Lower lobe of right lung (tissue), 2 donors: ENCODE data around the gene DRAP1. TPM values are rescaled to one million over a fixed set of nuclear protein-coding genes. Genes with fewer than 3 reads are reported as not detected.

ENCODE experiments used
- ATAC-seq, 2 donors: fragments of 200-7000 bp; cut with Tn5 transposase; one replicate each; pipeline ENCODE4 v1.9.1; 2020 to 2022; ENCODE audit warnings: mild to moderate bottlenecking in 2 of 2, moderate library complexity in 2 of 2
- DNase-seq: peaks from one replicate; pipeline ENCODE4 v3.0.0-alpha.2; 2020
- H3K27ac ChIP-seq: fragments of 200-600 bp; one replicate; pipeline ENCODE4 v1.8.0; 2022
- H3K27me3 ChIP-seq: fragments of 200-600 bp; one replicate; pipeline ENCODE4 v1.8.0; 2022; ENCODE audit warnings: low read depth
- H3K36me3 ChIP-seq: fragments of 200-600 bp; one replicate; pipeline ENCODE4 v1.8.0; 2022; ENCODE audit warnings: mild to moderate bottlenecking
- H3K4me1 ChIP-seq: fragments of 200-600 bp; one replicate; pipeline ENCODE4 v1.8.0; 2022
- H3K4me3 ChIP-seq: fragments of 200-600 bp; one replicate; pipeline ENCODE4 v1.8.0; 2022; ENCODE audit warnings: mild to moderate bottlenecking
- H3K9me3 ChIP-seq: fragments of 200-600 bp; one replicate; pipeline ENCODE4 v1.8.0; 2022
- intact Hi-C: fragments of 100-400 bp; cut with DNase I; formaldehyde crosslinking; loops from one replicate; pipeline ENCODE4 v1.11.0; 2022
- total RNA-seq: library from RNA; stranded (reverse); fragmentation: NEBNext Ultra II Directional; extraction: Animal tissue kit (Norgen Biotek cat#: 25700); gene quantifications from one replicate; pipeline ENCODE4 v1.2.1, GENCODE V29; 2021
- TF ChIP-seq, protein P1 (sequence below): fragments of 200-600 bp; IDR thresholded peaks from one replicate; pipeline ENCODE4 v1.8.0; 2022; ENCODE audit warnings: antibody characterized with exemption, mild to moderate bottlenecking
- donor health status: DM: no; HTN: yes; CAD: no; lungs with severe emphysema.

Gene DRAP1
- total RNA-seq, 1 donor from 2014 or later = 63.3 TPM

DNA sequence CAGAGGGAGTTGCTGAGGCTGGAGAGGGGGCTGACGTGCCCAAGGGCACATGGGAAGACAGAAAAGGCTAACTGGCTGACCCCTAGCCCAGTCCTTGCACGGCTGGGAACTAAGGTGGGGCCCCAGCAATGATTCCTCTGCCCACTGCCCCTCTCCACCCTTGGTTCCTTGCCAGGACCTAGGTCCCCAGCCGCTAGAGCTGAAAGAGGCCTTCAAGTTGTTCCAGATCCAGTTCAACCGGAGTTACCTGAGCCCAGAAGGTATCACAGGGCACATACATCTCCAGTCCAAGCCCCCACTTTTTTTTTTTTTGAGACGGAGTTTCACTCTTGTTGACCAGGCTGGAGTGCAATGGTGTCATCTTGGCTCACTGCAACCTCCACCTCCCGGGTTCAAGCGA, 39.2 kb upstream of the DRAP1 start:
- H3K4me1 ChIP-seq = peaks cover 7% of the 10 kb centered on the region
- ATAC-seq (no peak), DNase-seq (no peak)
- TF ChIP-seq, protein P1, sequence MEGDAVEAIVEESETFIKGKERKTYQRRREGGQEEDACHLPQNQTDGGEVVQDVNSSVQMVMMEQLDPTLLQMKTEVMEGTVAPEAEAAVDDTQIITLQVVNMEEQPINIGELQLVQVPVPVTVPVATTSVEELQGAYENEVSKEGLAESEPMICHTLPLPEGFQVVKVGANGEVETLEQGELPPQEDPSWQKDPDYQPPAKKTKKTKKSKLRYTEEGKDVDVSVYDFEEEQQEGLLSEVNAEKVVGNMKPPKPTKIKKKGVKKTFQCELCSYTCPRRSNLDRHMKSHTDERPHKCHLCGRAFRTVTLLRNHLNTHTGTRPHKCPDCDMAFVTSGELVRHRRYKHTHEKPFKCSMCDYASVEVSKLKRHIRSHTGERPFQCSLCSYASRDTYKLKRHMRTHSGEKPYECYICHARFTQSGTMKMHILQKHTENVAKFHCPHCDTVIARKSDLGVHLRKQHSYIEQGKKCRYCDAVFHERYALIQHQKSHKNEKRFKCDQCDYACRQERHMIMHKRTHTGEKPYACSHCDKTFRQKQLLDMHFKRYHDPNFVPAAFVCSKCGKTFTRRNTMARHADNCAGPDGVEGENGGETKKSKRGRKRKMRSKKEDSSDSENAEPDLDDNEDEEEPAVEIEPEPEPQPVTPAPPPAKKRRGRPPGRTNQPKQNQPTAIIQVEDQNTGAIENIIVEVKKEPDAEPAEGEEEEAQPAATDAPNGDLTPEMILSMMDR = no peak
- peaks cover 27% of the 10 kb centered on the region for H3K36me3 ChIP-seq
- H3K27me3 ChIP-seq = no peaks in the 10 kb centered on the region
- peak overlapping the region; percentile 24 for H3K4me3 ChIP-seq
- intact Hi-C loops = loop anchor here (10.0 kb wide), 1 partner anchor 105 kb away; no protein-coding TSS in a partner anchor
- peak overlapping the region; percentile 36 for H3K27ac ChIP-seq
- H3K9me3 ChIP-seq = no peaks in the 10 kb centered on the region

GRCh38 chr11:65880844-65881421, 38.3 kb upstream of the DRAP1 start:
- TF ChIP-seq, protein P1 = no peak
- peaks cover 36% of the 10 kb centered on the region for H3K36me3 ChIP-seq
- DNase-seq (peak; percentile 34), ATAC-seq (no peak)
- no peak overlapping the region for H3K27ac ChIP-seq
- H3K27me3 ChIP-seq = no peaks in the 10 kb centered on the region
- peaks cover 7% of the 10 kb centered on the region for H3K4me1 ChIP-seq
- H3K9me3 ChIP-seq = no peaks in the 10 kb centered on the region
- intact Hi-C loops = loop anchor here (10.0 kb wide), 1 partner anchor 104 kb away; no protein-coding TSS in a partner anchor
- H3K4me3 ChIP-seq = no peak overlapping the region

DNA sequence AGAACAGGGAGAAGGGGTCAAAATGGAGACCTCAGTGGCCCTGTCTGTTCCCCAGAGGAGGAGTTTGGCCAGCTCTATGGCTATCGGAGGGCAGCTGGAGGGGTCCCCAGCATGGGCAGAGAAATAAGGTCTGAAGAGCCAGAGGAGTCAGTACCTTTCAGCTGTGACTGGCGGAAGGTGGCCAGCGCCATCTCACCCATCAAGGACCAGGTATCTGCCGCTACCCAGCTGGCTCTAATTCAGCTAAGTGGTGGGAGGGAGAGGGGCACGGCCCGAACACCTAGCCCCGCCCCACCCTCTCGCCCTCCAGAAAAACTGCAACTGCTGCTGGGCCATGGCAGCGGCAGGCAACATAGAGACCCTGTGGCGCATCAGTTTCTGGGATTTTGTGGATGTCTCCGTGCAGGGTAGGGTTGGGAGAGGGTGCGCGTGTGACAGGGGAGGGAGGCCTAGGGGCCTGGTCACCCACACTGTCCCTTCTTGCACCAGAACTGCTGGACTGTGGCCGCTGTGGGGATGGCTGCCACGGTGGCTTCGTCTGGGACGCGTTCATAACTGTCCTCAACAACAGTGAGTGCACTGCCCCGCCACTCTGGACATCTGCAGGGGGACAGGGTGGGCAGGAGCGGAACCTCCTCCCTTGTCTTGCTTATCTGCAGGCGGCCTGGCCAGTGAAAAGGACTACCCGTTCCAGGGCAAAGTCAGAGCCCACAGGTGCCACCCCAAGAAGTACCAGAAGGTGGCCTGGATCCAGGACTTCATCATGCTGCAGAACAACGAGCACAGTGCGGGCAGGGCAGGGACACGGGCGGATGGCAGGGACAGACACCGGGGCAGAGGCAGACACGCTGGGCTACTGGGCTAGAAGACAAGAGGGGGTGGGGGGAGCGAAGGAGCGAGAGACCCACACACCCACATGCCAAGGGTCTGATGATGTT, 36.8 kb upstream of the DRAP1 start:
- H3K27me3 ChIP-seq = no peaks in the 10 kb centered on the region
- no peak overlapping the region for H3K27ac ChIP-seq
- ATAC-seq (no peak), DNase-seq (peak; percentile 43)
- intact Hi-C loops = loop anchor here (10.0 kb wide), 1 partner anchor 102 kb away; no protein-coding TSS in a partner anchor
- TF ChIP-seq, protein P1 = no peak
- H3K4me3 ChIP-seq = no peak overlapping the region
- peaks cover 11% of the 10 kb centered on the region for H3K4me1 ChIP-seq
- H3K9me3 ChIP-seq = no peaks in the 10 kb centered on the region
- peaks cover 43% of the 10 kb centered on the region for H3K36me3 ChIP-seq

DNA sequence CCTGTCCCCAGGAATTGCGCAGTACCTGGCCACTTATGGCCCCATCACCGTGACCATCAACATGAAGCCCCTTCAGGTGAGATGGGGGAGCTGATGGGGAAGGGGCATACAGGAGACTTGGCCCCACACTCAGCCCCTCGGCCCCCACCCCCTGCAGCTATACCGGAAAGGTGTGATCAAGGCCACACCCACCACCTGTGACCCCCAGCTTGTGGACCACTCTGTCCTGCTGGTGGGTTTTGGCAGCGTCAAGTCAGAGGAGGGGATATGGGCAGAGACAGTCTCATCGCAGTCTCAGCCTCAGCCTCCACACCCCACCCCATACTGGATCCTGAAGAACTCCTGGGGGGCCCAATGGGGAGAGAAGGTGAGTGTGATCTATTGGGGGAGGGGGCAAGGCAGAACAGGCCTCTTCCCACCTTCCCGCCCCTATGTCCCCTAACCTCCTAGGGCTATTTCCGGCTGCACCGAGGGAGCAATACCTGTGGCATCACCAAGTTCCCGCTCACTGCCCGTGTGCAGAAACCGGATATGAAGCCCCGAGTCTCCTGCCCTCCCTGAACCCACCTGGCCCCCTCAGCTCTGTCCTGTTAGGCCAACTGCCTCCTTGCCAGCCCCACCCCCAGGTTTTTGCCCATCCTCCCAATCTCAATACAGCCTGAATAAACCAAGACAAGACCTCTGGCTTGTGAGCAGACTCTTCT, 36.0 kb upstream of the DRAP1 start:
- H3K27me3 ChIP-seq = no peaks in the 10 kb centered on the region
- peaks cover 44% of the 10 kb centered on the region for H3K36me3 ChIP-seq
- no peak overlapping the region for H3K4me3 ChIP-seq
- peaks cover 17% of the 10 kb centered on the region for H3K4me1 ChIP-seq
- H3K9me3 ChIP-seq = no peaks in the 10 kb centered on the region
- intact Hi-C loops = loop anchor here (10.0 kb wide), 1 partner anchor 102 kb away; no protein-coding TSS in a partner anchor
- TF ChIP-seq, protein P1 = no peak
- no peak for ATAC-seq
- peak; percentile 37 for DNase-seq
- no peak overlapping the region for H3K27ac ChIP-seq
